NCI-H2196 (cell line): ENCODE measurements around the gene CES3.
"Not testable (repeated sequence)": the region's sequence is repeated elsewhere in the genome, so short reads cannot be mapped to it uniquely, and the experiment has no call there.

ENCODE experiments used
- DNase-seq: peaks from one replicate; lab custom pipeline; 2025; ENCODE audit not compliant: unreplicated experiment; lab: John Stamatoyannopoulos, UW

The CES3 gene

GRCh38 chr16:66926171-66926947, 34.7 kb upstream of the CES3 start:
- no peak for DNase-seq

DNA sequence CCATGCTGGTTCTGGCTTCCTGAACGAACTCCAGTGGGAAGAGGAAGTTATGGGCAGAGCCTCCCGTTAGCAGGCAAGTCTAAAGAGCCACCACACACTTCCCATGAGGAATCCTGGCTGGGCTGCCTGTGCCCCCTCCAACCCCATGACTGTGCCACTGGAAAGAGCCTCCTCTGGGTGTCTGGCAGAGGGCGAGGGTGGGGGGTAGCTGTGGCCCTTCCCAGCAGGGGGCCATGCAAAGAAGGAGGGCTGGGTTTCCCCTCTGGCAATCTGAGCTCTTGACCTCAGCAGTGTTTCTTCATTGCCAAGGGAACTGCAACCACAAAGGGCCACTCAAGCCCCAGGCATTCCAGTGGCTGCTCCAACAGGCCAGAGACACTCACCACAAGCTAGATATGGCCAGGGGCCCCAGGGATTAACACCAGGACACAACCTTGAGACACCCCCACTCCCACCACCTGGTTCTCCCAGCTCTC, 34.1 kb upstream of the CES3 start:
- DNase-seq, result peak; percentile 54

DNA sequence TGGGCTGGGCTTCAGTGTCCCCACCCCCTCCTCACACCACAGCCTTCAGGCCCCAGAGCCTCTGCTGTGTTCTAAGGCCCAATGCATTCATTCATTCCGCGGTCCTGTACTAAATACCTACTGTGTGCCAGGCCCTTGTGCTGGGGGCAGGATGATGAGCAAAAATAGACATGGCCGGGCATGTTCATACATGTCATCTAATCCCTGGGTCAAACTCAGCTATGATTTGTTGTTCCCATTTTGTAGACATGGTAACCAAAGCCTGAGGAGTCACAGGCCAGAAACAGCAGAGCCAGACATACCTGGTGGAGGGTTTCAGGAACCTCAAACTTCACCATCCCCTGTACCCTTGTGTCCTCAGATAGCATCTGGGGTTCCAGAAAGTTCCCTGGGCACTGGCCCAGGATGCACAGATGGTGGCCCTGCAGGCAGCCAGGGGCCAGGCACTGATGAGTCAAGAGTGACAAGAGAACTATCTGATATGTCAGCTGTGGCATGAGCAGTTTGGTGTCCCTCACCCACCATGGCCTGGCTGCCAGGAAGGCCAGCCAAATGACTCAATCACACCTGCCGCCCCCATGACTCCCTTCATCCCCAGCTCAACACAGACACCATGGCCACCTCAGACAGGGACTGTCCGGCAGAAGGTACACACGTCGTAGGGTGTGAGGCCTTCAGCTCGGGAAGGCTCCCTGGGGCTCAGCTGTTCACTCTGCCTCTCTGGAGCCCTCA, 33.0 kb upstream of the CES3 start:
- peak; percentile 35 for DNase-seq

DNA sequence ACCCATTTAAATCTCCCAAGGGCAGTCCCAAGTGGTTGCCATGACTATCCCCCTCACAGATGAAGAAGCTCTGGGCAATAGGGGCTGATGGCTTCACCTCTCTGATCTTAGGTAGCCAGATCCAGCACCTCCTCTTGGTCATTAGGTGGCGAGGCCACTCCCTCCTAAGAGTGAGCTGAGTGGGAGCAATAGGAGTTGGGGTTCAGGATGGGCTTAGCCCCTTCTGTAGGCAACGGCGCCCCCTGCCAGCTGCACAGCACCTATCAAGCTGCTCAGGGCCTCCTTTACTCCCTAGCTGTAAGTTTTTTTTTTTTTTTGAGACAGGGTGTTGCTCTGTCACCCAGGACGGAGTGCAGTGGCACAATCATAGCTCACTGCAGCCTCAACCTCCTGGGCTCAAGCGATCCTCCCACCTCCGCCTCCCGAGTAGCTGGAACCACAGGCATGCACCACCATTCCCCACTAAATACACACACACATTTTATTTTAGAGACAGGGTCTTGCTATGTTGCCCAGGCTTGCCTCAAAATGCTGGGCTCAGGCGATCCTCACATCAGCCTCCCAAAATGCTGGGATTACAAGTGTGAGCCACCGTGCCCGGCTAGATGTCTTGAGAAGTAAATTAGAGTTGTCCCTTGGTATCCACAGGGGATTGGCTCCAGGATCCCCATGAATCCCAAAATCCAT, 32.2 kb upstream of the CES3 start:
- no peak for DNase-seq

DNA sequence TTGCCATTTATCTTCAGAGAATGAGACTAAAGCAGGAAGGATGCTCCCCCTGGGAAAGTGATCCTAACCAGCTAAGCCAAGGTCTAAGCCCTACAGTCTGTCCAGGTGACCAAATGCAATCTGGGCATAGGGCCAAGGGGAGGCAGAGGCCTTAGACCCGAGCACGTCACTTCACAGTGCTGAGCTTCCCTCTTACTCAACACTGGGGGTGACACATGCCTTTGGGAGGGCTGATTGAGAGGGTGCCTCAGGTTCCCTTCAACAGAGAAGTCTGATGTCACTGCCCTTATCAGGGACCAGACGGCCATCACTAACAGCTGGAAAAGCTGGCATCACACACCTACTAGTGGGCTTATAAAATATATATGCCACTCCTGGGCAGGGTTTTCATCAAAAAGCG, 30.9 kb upstream of the CES3 start:
- peak; percentile 63 for DNase-seq

DNA sequence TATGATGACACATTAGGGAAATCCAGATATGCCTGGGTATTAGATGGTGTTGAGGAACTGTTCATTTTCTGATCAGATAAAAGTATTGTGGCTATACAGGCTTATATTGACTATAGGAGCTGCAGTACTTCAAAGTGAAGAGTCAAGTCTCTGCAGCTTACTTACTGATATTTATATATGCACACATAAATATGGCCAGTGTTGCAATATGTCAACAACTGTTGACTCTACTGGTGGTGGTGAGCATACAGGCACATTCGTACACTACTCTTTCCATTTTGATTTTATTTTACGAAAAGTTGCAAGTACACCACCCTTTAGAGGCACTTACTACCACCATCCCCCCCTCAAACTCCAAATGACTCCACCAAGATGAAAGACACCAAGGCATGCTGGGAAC, 29.4 kb upstream of the CES3 start:
- DNase-seq, result no peak

DNA sequence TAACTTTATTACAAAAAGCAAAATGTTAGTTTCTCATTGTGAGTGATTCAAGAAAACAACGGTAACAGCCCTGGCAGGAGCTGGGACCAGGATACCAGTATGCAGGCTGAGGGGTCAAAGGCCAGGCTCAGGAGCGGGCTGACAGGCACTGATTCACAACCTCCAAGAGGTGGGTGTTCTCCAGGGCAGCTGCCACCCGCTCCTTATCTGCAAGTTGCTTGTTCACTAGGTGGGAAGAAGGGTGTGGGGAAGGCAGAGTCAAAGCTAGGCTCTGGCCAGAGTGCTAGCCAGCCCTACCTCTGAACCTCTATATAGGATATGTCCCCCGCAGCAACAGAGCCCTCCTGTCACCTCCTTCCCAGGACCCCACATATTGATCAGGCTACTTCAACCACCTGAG, 29.0 kb upstream of the CES3 start:
- DNase-seq, result no peak

- DNase-seq, result no peak
Observed at GRCh38 chr16:66933776-66934137, 27.3 kb upstream of the CES3 start.

- DNase-seq, result peak; percentile 67
Observed at GRCh38 chr16:66934138-66934838, 26.8 kb upstream of the CES3 start, which contains the start of gene CIAO2B. CIAO2B (minus strand) TSS chr16:66934402; CDS start chr16:66934364, 38 bp downstream.

- not testable (repeated sequence) for DNase-seq
Observed at GRCh38 chr16:66934839-66935313, 26.2 kb upstream of the CES3 start.

GRCh38 chr16:66935314-66936011, 25.6 kb upstream of the CES3 start, which contains the start of gene CES2:
CES2 (plus strand) TSS chr16:66935516; CDS start chr16:66935636, 120 bp downstream.
- DNase-seq, result no peak

GRCh38 chr16:66936462-66936861, 24.6 kb upstream of the CES3 start:
- DNase-seq, result no peak

DNA sequence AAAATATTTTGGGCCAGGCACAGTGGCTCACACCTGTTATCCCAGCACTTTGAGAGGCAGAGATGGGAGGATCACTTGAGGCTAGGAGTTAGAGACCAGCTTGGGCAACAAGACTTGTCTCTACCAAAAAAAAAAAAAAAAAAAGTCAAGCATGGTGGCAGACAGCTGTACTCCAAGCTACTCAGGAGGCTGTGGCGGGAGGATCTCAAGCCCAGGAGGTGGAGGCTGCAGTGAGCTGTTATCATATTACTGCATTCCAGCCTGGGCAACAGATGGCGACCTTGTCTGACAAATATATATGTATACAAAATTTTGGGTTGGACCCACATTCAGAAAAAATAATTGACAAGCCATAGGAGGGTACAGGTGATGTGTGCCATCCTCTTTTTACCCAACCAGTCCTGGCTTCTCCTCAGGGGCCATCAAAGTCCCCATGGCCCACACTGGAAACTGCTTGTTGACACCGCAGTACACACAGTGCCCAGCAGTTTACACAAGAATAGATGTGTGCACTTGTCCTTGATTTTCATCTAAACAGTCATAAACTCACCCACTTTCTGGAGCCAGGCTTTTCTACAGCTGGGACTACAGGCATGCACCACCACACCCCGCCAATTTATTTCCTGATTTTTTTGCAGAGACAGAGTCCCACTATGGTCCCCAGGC, 24.0 kb upstream of the CES3 start:
- no peak for DNase-seq

DNA sequence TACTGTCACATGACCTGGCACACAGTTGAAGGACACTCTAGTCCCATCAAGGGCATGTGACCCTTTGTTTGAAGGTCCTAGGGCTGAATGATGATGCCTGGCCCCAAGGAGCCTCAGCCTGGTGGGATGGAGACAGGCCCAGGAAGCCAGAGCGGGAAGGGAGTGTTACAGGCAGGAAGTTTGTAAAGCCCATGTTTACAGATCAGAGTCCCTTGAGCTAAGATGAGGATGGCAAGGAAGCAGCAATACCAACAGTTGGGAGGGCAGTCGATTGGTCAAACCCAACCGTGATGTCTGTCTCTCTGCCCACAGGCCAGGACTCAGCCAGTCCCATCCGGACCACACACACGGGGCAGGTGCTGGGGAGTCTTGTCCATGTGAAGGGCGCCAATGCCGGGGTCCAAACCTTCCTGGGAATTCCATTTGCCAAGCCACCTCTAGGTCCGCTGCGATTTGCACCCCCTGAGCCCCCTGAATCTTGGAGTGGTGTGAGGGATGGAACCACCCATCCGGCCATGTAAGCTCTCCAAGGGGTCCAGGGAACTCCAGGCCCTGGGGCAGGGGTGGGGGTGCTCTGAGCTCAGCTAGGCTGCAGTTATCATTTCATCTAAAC, 23.2 kb upstream of the CES3 start:
- no peak for DNase-seq

GRCh38 chr16:66939366-66939765, 21.7 kb upstream of the CES3 start:
- no peak for DNase-seq

DNA sequence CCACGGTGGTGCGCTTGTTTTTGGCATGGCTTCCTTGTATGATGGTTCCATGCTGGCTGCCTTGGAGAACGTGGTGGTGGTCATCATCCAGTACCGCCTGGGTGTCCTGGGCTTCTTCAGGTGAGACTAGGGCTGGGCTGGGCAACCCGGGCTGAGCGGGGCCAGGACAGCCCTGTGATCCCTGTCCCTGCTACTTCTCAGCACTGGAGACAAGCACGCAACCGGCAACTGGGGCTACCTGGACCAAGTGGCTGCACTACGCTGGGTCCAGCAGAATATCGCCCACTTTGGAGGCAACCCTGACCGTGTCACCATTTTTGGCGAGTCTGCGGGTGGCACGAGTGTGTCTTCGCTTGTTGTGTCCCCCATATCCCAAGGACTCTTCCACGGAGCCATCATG, 20.8 kb upstream of the CES3 start:
- no peak for DNase-seq

GRCh38 chr16:66942981-66943380, 18.1 kb upstream of the CES3 start:
- DNase-seq, result no peak

DNA sequence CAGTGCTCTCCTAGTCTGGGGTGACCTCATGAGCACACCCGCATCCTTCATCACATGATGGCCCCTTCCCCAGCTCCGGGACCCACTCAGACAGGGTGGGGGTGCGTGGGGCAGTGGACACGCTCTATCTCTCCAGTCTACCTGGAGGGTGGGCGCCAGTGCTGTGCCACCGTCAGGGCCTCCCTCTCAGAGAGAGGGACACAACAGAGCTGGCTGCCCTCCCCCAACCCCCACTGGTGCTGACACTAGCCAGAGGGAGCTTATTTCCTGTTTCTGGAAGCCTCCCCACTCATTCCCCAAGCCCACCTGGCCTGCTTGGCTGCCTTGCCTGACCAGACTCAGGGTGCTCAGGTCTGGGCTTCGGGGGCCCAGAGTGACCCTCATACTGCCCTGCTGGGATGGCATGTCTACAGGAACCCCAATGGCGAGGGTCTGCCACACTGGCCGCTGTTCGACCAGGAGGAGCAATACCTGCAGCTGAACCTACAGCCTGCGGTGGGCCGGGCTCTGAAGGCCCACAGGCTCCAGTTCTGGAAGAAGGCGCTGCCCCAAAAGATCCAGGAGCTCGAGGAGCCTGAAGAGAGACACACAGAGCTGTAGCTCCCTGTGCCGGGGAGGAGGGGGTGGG, 17.5 kb upstream of the CES3 start:
- DNase-seq, result no peak

DNA sequence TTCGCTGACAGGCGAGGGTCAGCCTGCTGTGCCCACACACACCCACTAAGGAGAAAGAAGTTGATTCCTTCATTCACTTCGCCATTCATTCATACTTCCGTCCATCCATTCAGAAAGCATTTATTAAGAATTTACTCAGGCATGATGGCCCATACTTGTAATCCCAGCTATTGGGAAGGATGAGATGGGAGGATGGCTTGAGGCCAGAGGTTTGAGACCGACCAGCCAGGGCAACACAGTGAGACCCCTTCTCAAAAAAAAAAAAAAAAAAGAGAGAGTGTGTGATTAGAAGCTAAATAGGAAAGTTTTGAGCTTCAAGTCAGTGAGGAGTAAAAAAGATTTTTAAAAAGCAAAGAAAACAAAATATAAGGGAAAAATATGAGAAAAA, 17.0 kb upstream of the CES3 start:
- DNase-seq, result no peak
